HG03060 (cell line): ENCODE results near the gene HK3.

Source experiments
- ATAC-seq: cut with Tn5 transposase; IDR thresholded peaks from one replicate; pipeline ENCODE4 v1.9.1; 2021; ENCODE audit warnings: low read depth, moderate number of reproducible peaks; ENCODE audit not compliant: unreplicated experiment

The HK3 gene

DNA sequence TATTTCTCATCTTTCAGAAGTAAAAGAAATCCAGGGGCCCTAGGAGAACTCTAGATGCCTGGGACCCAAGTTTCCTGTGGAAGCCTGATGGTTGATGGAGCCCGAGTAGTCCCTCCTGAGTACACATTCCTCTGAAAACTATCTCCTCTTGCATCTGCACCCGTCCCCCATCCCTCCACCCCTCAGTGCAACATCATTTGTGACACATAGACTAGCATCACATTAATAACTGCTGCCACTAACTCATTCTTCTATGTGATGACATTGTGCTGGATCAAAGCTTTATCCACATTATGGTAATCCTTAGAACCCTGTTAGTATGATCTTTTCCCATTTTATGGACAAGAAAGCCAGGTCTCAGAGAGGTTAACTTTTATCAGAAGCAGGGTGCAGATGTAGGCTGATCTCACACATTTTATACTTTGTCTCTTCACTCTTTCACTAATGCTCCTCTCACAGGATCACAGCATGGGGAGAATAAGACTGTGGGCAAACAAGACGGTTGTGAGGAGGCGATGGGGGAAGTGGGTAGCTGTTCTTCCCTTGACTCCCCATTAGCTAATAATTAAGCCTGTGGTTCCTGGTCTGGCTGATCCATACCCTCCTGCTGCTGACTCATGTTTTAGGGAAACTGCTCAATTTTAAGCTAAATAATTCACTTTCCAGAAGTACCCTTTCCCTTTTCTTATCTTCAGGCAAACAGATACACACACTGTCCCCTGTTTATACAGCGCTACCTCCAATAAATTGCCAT, 3.9 kb upstream of the HK3 start:
- no peak for ATAC-seq

DNA sequence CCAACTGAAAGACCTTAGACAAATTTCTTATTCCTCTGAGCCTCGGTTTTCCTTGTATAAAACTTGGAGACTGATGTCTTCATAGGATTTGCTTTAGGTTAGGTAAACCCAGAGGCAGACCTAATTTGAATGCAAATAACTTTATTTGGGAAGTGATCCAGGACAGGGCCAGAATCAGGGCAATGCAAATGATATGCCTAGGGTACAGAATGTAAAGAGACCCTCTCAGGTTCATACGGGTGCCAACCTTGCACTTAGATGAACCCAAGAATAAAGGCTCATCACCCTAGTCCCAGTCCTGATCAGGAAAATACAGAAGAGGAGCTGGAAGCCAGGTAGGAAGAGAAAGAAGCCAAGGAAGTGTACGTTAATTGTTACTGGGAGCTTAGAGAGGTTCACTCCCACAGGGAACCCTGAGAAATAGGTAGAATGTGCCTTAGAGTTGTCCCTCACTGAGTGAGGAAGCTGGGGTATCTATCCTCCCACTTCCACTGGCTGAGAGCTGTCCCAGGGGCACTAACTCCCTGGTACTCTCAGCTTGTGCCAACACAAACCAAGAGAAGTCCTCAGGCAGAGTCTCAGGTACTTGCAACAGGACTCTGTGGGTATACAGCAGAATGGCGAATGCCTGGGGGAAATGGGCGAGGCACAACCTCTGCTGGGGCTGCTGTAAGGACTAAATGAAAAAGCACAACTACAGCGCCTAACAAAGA, 3.1 kb upstream of the HK3 start:
- ATAC-seq = no peak

DNA sequence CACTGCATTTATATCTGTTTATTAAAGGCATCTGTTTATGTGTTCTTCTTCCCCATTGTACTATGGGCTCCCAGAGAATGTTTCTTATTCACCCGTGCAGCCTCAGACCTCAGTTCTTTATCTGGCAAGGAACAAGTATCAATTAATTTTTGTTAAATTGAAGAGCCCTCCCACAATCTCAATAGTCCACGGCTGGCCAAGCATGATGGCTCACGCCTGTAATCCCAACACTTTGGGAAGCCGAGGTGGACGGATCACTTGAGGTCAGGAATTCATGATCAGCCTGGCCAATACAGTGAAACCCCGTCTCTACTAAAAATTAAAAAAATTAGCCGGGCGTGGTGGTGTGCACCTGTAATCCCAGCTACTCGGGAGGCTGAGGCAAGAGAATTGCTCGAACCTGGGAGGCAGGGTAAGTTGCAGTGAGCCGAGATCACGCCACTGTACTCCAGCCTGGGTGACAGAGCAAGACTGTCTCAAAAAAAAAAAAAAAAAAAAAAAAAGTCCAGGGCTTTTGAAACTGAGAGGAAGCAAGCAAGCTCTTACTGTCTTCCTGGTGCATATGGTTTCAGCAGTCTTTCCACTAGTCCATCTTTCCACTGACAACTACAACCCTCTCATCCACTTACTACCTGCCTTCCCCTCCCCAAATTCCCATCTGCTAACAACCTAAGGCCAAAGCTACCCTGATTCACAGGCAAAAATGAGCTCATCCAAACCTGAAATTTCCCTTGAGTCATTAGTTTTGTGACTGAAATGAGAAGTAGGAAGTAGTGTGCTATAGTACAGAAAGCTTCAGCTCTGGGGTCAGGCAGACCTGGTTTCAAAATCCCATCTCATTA, 2.3 kb upstream of the HK3 start:
- no peak for ATAC-seq

DNA sequence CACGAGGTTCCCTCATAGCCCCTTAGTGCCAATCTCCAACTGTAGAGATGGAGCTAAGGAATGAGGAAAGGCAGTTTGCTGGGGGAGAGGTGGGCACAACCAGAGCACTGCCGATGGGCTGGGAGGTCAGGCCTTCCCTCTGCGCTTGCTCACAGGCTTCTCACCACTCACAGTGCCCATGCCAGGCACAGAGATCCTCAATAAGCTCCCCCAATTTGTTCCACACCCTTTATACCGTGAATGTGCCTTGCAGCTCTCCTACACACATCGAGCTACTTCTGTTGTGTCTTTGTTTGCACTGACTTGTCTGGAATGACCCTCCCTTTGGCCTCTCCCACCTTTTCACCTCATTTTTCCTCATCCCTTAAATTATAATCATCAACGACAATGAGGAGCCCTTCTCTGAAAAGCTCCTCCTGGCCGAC, 1.6 kb upstream of the HK3 start:
- ATAC-seq = no peak

DNA sequence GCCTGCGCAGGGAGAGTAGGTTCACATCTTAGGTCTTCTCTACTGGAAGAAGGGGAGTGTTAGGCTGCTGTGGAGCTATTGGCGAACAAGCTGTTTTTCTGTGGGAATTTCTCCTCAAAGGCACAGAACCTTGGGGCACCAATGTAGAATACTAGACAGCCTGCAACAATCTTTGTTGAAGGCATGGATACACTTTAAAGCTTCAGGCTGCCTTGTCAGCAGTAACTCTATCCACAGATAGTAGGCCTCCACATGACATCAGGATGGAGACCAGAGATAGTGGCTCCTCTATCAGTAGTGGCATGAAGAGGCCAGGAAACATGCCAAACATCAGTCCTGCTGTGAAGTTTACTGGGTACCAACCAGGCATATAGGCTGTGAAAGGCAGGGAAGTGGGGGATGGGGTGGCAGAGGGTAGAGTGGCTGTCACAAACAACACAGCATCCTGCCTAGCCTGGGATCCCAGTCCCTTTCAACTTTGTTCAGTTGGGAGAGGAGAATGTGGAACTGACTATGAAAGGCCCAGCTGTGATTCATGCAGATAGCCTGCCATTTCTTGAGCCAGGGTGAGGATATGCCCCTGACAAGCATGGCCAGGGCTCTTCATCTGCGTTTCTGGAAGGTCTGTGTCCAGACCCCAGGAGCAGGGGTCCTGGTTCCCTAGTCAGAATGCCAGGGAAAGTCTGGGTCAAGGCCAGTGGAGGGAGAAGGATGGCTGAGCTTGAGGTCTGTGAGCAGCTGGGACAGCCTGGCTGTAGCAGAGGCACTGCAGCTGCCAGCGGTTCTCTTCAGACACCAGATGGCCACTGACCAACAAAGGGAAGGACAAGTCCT, 1.0 kb upstream of the HK3 start:
- ATAC-seq = no peak

DNA sequence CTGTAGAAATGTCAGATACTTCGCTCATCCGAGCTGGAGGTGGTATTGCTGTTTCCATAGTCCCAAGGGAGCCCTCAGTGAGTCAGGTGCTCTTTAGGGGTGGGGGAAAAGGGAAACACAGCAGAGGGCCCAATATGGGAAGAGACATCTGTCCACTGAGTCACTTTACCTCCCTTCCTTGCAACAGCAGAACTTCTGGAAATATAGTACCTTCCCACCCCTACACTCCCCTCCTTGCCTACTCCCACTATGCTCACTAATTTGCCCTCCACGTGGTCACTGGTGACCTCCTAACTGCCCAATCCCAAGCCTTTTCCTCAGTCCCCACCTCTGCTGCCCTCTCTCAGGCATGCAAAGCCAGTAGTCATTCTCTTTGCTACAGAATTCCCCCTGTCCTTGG, 1.9 kb downstream of the HK3 start:
- ATAC-seq = no peak

DNA sequence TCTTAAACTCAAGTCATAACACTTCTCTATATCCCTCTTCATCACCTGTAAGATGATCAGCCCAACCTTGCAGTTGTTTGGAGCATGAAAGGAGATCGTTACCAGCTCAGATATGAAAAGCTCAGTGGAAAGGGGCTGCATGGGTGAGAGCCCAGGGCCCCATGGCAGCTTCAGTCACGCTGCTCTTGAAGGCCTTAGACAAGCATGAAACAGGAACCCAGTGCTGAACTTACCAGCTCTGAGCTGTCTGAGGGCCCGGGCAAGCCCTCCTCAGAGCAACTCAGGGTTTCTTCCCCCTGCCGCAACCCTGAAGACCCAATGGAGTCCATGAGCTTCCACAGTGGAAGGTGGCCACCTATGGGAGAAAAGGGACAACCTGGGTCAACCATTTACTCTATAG, 3.3 kb downstream of the HK3 start:
- ATAC-seq = no peak

DNA sequence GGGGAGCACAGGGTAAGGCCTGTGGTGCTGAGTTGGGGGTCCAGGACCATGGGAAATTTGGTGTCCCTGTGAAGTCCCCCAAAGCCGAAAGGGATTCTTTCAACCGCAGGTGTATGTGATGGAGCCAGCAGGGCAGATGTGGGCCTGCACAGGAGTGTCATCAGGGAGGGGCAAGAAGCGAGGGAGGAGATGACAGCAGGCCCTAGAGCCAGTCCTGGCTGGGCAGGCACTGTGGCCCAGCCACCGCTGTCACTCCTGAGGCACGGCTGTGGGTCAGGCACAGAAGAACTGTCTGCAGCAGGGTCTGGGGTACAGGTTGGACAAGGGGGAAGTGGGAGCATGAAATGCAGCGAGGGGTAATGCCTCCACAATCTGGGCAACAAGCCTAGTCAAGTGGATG, 4.8 kb downstream of the HK3 start:
- ATAC-seq = no peak

DNA sequence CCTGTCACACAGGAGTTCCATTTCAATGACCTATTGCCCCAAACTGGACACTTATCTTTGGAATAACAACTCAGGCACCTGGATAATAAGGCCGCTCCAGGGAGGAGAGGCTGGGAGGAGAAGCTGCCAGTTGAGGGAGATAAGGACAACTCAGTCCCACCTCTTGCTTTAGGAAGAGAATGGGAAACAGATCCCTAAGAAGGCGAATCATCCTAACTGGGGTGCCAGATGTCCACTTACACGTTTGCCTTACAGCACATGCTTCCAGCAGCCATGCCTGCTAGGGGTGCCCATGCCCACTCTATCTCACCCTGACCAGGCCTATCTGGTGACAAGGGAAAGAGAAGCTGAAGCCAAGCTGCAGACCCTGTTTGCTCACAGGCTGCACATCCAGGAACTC, 6.5 kb downstream of the HK3 start:
- no peak for ATAC-seq

DNA sequence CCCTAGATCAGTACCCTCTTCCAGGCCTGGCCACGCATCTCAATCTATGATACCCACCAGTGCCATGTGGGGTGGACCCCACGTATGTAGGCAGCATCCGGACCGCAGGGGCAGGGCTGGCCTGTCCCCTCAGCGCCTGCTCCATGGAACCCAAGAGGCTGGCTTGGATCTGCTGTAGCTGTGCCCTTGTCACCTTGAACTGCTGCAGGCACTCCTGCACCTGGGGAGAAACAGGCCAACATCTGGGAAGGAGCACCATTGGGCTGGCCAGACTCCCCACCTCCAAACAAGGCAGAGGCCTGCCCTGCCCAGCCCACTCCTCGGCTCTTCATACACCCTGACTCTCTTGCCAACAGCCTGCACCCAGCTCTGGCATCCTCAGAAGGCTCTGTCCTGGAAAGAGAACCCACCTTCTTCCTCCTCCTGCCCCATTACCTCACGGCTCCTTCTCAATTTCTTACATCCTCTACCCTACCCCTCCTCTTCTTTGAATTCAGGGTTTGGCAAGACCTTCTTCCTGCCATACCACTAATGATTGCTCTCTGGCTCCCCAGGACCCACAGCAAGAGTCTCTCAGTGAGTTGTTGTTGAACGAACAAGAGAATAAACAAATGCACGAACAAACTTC, 7.7 kb downstream of the HK3 start:
- no peak for ATAC-seq

DNA sequence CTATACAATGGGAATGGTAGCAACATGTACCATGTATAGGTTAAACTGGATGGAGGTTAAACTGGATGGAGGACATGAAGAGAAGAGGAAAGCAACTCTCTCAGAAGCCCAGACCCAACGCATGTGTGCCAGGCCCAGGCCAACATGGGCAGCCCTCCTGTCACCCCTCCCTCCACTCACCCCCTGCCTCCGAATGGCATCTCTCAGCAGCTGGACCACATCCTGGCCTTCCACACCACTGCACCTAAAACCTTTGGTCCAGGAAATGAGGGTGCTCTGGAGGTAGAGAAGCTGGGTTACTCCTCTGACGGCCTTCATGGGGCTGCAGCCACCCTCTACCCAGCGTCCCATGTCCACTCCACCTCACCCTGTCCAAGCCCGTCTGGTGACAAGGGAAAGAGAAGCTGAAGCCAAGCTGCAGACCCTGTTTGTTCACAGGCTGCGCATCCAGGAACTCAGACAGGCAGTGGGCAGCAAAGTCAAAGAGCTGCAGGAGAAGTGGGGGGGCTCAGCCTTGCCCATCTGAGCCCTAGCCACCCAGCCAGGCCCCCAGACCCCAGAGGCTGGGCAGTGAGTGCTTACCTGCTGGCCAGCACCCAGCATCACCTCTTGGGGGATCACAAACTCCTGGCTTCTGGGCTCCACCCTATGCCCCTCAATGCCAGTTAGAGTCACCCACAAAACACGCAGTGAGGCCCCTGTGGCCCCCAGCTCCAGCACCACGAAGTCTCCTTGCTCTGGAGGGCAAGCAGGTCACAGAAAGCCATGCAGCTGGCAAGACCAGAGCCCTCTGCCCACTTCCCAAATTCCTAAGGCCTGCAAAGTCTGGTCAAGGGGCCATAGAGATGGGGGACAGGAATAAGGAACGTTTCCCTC, 8.5 kb downstream of the HK3 start:
- ATAC-seq = no peak

DNA sequence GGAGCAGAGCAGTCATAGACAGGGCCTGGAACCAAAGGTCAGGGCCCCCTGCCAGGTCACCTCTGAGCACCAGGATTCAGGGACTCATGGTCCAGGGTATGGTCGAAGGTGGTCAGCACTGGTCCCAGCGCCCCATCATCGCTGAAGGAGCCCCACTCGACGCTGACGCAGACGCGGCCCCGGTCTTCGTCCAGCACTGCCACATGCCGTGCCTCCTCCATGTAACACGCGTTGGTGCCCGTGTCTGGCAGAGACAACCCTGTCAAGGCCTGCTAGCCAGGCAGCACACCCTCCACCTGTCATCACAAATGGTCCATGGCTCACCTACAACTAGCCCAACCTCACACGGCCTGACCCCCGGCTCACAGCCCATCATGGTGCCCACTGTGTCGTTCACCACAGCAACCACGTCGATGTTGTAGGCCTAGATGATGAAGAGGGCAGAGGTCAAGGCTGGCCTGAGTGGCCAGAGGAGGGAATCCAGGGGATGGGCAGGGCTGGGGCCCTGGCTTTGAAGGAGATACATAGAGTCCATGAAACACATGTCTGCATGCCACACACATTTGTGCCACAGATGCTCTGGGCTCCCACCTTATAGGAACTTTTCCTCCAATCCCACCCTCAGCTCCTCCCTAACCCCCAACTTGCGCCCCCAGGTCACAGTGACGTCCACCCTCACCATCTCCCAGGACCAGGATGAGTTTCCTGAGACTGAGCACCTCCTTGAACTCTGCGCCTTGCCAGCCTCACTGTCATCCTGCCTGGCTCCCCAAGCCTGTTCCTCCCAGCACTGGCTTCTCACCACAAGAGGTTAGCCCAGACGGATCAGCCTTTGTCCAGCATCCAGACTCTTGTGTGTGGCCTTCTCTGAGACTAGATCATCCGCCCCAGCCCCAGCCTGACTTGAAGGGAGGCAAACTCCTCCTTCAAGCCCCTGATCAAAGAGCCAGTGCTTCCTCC, 9.5 kb downstream of the HK3 start:
- no peak for ATAC-seq

DNA sequence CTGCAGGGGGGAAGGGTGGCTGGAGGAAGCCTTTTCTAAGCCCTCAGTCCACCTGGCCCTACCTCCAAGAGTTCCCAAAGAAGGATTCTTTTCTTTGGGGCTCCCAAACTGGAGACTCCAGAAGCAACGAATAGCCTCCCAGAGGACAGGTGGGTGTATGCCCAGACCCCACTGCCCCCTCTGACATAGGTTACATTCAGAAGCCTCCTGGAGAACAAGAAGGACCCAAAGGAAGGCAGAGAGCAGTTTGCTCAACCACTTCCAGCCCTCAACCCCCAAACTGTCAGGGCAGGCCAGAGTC, 10.3 kb downstream of the HK3 start:
- ATAC-seq = no peak

DNA sequence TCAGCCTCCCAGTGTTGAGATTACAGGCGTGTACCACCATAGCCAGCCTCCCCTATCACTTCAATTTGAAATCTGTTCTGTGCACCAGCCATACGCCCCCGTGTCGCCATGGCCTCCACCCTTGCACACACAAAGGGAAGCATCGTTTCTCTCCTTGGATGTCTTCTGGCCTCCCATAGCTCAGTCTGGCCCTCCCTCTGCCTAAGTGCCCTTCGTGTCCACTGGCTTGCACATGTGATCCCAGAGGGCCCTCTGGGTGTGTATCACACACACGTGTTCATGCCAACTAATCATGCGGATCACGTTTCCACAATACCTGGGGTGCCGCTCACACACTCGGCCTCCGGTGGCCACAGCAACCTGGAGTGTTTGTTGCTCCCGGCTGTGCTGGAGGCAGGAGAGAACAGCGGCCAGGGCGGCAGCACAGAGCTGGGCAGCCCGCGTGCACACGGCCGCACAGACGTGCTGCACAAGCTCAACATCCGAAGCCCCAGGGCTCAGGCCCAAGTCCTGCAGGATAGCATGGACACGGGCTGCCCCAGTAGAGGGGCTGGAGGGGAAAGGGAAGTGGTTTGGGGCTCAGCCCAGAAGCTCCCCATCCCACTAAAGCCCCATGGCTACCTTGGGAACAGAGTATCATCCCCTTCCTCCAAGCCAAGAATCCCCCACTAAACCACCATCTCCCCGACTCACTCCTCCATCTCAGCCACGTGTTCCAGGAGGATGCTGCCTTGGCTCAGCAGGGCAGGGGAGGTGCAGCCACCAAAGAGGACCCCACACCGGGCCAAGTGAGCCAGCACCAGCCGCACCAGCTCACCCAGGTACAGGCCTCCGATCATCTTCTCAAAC, 10.9 kb downstream of the HK3 start:
- no peak for ATAC-seq

DNA sequence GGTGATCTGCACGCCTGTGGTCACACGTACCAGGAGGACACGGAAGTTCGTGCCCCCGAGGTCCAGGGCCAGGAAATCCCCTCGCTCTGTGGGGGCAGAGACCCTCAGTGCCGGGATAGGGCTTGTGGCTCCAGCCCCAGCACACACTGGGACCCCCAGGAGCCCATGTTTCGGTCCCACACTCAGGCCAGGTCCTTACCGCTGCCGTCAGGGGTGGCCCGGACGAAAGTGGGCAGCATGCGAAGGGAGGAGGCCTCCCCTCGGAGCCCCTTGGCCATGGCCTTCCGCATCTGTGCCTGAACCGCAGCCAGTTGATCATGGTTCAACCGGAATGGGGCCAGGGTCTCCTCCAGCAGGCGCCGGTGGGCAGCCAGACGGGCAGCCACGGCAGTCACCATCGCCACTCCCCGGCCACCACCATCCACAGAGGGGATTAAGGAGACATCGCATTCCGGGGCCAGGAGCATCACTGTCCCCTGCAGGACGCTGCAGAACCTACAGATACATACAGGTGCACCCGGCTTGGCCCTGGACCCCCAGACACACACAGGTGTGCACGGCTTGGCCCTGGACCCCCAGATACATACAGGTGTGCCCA, 11.8 kb downstream of the HK3 start:
- ATAC-seq = no peak

DNA sequence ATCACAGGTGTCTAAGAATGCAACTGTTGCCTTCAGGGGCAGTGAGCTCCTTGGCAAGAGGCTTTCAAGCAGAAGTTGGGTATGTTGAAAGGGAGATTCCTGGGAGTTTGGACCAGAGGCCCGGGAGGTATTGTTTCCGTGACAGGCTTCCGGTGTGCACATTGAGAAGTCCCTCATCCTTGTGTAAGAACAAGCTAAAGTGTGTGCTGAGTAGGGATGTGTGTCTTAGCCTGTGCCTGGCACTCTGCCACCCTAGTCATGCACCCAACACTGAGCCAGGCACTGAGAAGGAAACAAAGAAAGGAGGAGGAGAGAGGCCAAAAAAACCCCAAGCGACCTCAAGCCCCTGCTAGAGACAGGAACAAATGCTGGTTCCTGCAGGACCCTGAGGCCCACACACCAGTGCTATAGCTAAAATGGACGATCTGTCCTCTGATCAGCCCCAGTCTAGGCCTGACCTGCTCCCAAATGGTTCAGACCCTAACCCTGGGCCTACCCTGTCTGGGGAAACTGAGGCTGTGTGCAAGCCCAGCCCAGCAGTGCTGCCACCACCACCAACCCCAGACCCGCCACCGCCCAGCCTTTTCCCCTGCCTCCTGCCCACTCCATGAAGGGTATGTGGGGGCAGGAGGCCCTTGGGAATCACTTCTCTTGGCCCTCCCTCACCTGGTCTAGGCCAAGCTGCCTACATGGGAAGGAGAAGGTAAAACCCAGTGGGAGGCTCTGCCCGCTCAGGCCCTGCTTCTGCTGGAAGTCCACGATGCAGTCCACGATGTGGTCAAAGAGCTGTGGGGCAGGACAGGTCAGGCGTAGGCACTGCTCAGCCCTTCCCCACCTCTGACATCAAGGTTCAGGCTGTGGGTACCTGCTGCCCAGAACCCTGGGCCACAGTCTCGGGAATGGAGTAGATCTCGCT, 12.6 kb downstream of the HK3 start:
- no peak for ATAC-seq
